Measurements from ENCODE around the gene SFMBT2. TPM values are rescaled to one million over a fixed set of nuclear protein-coding genes. Genes with fewer than 3 reads are reported as not detected.
"Not testable (repeated sequence)": the region's sequence is repeated elsewhere in the genome, so short reads cannot be mapped to it uniquely, and the experiment has no call there.

The SFMBT2 gene
- total RNA-seq, 1 donor from 2014 or later, result 12.0 TPM

DNA sequence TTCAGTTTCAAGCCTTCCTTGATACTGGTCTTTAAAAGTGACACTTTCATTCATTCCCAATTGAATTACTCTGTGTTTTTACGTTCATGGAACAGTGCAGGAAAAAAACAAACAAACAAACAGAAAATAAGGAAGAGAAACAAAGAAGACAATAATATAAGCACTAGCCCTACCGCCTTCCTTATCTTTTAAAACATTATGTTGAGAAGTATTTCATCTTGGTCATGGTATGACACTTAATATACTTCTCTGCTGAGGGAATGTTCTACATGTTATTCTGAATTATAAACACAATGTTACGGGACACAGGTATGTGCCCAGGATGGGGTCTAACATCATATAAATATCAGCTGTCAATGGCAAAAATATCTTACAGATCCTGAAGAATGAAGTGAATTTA is 176.7 kb downstream of the SFMBT2 start:
- no peak for DNase-seq (ENCODE audit: low spot score)

DNA sequence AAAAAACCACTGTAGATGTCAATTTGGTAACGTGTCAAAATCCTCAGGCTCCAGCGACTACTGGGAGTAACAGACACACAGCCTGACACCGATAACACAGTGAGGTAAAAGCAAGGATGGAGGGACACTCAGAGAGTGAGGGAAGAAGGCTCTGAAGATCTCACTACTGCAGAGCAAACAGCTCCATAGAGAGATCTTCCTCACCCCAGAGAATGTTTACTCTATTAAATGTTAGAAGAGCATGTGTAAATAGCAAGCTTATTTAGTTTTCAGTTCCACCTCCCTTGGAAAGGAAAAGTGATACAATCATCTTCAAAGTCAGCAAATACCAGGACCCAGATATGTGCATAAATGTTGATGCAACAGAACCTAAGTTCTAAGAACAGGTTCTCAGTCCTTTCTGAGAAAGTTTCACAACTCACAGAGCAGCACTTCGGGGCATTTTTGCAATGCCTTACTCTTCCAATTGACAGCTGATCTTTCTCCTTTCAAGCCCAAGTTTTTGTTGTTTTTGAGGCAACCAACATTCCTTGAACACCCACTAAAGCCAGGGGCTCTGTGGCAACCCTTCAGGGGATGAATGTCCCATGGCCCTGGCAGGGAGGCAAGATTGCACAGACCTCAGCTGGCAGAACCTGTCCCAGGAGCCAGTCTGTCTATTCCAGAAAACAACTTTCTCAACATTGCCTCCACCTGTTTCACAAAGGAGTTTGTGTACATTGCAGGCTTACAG is 177.4 kb downstream of the SFMBT2 start:
- DNase-seq (ENCODE audit: low spot score), result no peak

DNA sequence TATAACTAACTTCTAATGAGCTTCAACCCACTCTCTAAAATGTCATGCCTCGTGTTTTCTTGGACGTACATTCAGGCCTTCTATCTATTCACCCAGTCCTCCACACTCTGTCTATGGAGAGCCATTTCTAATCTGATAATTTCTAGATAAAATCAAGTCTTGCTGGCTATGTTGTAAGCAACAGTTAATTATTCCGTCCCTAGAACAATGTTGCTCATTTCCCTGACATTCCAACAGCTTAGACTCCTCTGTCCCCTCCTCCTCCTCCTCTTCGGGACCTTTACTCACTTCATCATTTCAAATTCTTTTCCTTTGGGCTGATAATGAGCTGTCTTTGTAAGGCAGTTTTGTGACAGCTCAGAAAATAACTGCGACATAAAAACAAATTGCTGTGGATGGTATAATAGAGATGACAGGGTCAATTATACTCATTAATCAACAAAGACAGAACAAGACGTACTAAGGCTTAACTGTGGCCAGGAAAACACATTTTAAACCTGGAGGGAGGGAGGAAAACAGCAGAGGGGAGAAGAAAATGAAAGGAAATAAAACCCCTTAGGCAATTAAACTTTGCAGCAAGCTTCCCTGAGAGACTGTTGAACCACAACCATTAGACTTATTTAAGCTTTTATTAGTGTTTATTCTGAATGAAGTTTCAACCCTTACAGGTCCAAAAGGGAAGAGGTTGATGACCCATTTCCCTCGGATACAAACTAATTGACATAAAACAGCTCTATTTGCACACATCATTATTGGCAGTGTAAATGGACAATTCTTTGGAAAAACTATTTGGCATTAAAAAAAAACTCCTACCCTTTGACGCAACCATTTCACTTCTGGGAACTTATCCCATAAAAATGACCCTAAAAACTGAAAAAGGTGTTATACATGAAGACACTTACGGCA is 179.1 kb downstream of the SFMBT2 start:
- DNase-seq (ENCODE audit: low spot score), result no peak

DNA sequence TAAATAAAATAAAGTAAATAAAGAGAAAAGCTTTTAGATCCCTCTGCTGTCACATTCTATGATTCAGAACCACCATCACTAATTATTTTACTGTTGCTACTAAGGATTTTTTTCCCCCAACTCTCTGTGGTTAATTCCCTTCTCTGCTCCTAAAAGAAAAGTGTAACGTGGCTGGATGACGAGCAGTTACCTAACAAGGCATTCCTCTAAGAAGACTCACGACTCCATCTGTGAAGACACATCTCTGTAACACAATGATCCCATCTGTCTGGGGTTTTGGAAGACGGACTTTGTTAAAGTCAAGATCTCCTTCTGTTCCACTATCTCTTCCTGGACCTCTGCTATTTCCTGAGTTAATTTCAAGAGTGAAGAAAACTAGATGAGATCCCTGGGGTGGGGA is 179.9 kb downstream of the SFMBT2 start:
- DNase-seq (ENCODE audit: low spot score), result no peak

DNA sequence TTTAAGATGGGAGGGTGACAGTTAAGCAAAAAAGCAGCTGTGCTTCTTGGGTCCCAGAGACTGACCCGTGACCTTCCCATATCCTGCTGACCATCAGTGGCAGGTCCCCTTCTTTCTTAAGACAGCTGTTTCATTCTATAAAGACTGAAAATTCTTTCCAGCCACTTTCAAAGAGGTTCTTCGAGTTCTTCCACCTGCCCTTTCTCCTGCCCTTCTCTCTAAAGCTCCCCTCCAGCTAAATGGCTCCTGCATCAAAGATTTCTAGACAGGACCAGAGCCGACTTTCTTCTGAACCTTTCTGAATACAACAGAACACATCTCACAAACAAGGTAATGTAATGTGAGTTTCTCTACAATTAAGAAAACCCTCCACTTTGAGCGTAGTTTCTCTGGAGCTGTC is 180.8 kb downstream of the SFMBT2 start:
- DNase-seq (ENCODE audit: low spot score), result no peak

DNA sequence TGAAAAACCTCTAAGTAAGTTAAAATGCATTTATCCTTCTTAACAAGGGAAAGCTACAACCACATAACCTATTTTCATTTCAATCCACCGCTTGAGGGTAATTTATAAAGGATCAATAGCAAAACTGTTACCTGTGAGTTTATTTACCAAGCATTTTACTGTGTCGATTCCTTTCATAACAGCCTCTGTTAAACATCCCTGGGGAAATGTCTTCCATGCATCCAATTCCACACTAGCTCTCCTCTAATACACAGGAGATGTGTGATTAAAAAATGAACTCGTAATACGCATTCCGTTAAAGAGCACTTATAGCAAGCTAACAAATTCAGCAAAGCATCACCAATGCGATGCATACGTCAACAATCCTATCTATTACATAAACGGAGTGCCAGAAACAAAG is 185.7 kb downstream of the SFMBT2 start:
- no peak for DNase-seq (ENCODE audit: low spot score)

DNA sequence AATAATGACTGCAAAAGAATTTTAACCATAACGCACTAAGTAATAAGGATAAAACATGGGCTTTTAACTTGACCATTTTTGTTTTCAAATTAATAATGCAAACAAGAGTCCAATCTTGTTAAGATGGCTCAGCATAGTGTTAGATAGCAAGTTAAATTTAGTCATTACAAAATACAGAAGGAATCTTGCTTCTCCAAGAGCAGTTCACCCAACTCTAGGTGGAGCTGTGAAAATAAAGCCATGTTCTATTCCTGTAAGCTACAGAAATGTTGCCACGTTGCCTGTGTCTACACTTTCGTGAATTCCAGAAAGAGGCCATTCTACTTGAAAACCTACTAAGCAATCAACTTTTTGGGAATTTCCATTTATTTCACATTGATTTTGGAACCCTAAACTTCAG is 191.9 kb downstream of the SFMBT2 start:
- no peak for DNase-seq (ENCODE audit: low spot score)

DNA sequence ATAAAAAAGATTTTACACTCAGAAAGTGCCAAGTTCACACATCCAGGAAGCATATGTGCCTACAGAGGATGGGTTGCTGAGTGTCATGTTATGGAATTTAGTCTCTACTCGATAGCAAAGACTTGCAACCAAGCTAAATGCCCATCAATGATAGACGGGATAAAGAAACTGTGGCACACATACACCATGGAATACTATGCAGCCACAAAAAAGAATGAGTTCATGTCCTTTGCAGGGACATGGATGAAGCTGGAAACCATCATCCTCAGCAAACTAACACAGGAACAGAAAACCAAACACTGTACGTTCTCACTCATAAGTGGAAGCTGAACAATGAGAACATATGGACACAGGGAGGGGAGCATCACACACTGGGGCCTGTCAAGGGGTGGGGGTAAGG is 198.1 kb downstream of the SFMBT2 start:
- not testable (repeated sequence) for DNase-seq (ENCODE audit: low spot score)

DNA sequence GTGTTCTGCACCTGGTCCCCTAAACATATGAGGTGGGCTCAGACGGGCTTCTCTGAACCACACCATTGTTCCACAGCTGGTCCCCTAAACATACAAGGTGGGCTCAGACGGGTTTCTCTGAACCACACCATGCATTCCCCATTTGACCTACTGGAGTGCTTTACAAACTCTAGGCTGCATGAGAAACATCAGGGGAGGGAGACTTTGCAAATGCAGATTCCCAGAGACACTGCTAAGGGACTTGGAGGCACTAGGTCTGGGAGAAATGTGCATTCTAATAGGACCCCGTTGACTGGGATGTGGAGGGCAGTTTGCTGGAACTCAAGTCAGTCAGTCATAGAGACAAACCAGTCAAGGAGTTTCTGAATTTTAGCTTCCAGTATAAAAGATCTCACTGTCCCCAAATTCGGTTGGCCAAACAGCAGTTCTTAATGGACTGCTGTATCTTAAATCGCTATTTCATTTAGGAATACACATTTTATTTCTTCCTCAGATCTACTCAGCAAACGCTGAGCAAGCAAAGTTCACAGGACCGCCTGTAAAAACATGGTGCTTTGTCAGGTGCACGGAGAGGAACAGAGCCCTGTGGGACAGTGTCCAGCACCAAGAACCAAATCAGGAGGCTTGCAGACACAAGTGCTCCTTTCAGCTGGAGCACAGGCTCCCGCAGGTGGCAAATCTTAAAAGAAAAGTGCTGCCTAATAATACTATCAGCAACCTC is 198.8 kb downstream of the SFMBT2 start:
- no peak for DNase-seq (ENCODE audit: low spot score)

DNA sequence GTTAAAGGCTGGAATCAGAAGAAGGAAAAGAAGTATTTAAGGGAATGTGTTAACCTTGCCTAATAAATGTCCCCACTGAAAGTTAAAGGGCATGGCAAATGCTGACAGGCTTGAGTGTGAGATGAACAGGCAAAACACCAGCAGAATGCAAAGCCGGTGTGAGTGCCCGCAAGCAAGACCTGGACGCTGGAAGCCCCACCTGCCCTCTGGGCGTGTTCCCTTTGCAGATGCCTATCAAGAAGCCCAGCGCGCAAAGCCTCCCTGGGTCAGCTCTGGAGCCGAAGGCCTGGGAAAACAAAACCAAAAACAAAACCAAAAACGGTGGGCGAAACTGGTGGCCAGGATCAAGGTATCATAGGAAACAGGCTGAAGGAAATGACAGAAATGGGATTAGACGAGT is 200.3 kb downstream of the SFMBT2 start:
- DNase-seq (ENCODE audit: low spot score), result no peak

DNA sequence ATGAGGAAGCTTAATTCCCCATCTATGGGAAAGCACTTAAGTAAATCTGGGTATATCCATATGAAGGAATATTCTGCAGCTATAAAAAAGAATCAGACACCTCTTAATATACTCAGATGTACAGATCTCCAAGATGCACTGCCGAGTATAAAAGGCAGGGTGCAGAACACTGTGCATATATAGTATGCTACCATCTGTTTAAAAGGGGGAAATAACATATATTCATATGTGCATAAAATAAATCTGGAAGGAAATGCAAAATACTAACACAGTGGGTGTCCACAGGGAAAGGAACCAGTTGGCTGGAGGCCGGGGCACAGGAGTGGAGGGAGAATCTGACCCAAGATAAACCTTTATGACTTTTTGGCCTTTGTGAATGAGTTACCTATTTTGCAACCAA is 201.4 kb downstream of the SFMBT2 start:
- DNase-seq (ENCODE audit: low spot score), result no peak

DNA sequence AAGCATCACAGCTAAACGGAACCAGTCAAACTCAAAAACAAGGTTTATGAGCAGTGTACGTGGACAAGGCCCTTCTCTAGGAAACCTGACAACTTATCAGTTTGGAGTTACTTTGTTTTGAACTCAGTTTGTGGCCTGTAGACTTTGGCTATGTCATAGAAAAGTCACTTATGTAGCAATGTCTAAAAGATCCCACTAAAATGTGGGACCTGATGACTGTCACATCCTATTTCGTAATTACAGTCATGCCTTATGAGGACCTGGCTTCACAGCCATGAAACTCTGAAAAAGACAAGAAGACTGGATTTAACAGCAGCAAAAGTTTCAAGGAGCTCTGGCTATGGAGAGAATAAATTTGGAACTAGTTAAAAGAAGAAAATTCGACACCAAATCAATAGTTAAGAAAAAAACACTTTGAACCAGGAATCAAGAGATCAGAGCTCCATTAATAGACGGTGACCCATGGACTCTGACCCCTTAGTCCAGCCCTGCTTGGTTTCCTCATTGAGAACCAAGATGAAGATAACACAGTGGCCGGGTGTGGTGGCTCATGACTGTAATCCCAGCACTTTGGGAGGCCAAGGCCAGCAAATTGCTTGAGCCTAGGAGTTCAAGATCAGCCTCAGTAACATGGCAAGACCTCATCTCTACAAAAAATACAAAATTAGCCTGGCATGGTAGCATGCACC is 204.3 kb downstream of the SFMBT2 start:
- no peak for DNase-seq (ENCODE audit: low spot score)

DNA sequence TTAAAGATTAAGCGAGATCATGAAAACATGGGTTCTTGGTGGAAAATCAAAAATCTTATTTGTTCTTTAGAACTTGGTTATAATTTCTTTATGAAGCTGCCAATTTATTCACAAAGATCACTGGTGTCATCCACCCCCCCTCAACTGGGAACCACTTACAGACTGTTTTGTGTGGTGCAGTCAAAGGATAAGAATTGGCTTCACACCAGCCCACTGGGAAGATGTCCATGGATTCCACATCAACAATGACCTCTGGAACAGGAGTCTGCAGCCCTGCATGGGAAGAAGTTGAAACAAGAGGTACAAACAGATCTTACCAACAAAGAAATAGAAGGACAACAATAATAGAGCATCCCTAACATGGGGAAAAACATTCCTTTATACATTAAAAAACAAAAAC is 205.2 kb downstream of the SFMBT2 start:
- DNase-seq (ENCODE audit: low spot score), result no peak

DNA sequence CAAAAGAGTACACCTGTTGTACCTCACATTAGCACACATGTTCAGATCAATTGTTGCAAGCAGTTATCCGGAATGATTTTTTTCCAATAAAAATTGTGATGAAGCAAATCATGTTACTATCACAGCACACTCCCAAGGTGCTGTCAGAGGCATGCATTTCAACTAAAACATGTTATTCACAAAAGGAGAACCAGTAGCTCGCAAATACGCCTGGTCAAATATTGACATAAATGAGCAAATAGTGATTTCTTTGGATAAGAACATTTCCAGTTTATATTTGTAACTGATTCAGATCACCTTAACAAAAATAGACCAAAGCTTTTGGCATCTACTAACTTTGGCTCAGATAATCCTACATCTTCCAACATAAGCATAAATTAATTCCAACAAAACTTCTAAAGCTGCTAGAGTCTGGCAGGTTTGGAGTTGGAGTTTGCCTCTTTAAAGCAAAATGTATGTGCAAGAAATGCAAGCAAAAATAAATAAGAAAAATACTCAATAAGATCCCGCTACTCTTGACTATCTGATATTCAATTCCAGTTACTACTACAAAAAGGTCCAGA is 208.0 kb downstream of the SFMBT2 start:
- no peak for DNase-seq (ENCODE audit: low spot score)

DNA sequence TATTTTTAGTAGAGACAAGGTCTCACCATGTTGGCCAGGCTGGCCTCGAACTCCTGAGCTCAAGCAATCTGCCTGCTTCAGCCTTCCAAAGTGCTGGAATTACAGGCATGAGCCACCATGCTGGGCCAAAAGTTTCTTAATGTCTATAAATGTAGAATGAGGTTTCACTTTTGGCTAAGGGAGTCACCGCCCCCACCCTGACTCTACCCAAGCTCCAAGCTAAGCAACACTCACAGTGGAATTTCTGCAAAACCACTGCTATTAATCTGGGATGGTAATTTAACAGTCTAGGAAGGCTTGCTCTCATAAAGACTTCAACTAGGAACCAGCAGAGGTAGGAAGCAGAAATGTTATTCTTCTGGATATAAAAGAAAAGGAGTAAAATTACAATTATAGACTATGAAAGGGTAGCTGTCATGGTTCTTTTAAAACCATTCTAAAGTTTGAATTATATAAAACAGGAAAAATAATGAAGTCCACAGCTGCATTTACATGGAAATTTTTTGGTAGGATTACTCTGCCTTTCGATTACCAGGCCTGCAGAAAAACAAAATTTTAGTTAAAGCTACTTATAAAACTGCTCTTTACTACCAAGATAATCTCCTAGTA is 211.6 kb downstream of the SFMBT2 start:
- no peak for DNase-seq (ENCODE audit: low spot score)

DNA sequence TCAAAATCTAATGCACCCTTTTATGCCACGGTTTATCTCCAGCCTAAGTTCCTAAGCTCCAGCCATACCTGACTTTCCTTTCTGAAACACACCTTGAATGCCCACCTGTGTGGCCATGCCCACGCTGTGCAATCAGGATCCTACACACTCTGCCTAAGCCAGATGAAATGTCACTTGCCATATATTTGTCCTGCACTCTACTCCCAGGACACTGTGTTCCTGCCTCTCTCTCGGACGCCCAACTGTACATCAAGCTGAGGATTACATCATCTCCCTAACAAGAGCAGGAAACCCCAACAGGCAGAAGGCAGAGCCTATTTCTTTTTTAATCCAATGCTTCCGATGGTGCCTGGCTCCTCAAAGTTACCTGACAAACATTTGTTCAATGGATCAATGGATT is 214.6 kb downstream of the SFMBT2 start:
- no peak for DNase-seq (ENCODE audit: low spot score)

DNA sequence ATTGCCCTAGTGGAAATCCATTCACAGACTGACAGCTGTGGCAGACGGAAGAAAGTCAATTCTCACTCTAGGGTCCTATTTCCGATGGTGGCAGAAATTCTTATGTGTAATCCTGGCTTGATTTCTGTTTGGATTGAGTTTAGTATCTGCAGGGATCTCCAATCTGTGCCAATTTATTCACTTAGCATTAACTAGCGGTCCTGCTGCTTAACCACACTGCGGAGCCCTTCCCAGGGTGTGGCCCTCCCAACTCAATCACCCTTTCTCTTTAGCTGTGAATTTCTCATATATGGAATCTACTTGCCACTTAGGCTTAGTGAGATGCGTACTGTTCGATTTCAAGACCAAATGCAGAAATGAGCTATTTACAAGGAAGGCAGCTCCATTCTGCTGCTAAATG is 215.7 kb downstream of the SFMBT2 start:
- no peak for DNase-seq (ENCODE audit: low spot score)

DNA sequence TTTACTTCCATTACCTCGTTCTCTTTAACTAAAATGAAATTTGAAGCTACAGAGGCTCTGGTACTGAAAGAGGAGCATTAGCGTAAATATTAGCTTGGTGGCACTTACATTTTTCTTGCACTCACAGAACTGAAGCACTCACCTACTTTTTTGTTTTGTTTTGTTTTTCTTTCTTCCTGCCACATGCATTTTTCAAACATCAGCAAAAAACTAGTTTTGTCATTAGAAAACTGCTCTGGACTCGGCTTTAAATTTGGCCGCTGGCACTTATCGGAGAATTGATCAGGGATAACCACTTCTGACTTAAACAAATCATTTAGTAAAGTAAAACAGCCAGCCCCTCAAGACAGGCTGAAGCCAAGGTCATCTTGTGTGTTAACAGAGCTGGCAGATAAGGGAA is 216.3 kb downstream of the SFMBT2 start:
- DNase-seq (ENCODE audit: low spot score), result no peak

DNA sequence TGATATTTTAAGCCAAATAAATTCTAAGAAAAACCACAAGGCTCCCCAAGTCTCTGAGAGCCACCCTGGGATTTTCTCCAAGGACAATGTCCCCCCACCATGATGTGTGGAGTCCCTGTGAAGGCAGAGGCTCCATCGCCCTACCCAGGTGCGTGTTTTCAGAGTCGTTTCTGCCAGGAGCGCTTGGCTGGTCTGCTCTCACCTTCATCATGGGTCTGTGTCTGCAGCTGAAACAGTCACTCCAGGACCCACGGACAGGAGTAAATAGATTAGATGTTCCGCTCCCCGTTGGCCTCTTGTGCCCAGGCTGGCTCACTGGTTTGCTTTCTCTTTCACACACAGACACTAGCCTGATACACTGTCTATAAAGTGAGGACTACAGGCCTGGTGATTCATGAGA is 217.5 kb downstream of the SFMBT2 start:
- DNase-seq (ENCODE audit: low spot score), result no peak

DNA sequence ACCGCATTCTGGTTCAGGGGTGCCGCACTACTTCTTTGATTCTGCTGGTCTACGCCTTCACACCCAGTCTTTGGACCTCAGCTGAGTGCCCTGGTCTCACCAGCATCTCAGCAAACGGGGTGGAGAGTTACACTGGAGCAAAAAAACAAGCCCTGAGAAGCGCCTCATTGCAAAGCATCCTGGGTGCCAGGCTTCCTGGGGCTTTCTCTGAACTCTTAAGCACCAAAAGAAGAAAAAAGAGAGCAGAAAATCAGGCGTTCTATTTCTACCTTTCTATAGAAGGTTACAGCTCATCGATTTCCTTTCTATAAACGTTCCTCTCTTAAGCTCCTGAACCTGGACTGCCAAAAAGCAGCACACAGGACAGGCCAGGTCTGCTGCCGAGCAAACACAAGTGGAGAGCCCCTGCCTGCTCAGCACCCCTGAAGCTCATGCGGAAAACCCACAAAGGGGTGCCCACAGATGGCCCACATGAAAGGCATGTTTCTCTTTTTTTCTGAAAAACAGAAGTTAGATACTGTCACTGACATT is 217.9 kb downstream of the SFMBT2 start:
- no peak for DNase-seq (ENCODE audit: low spot score)
